Astrocyte (in vitro differentiated cells and primary cell): ENCODE measurements around the gene DBP. TPM values are rescaled to one million over a fixed set of nuclear protein-coding genes. Genes with fewer than 3 reads are reported as not detected.

Experiments used
- DNase-seq: peaks from one replicate; pipeline ENCODE4 v3.0.0-alpha.2; 2010; ENCODE audit warnings: low read depth
- FAIRE-seq: peaks from 2 replicates; lab custom pipeline; 2011; peaks lifted over from hg19 to GRCh38; lab: Jason Lieb, UNC
- H2AFZ ChIP-seq: 2 replicates; pipeline ENCODE4 v1.6.0; 2012; ENCODE audit warnings: low read depth, low read length, inconsistent platforms
- H3K27ac ChIP-seq: 2 replicates; pipeline ENCODE4 v1.5.1; 2011; ENCODE audit warnings: low read depth, low read length, inconsistent platforms
- H3K27me3 ChIP-seq: 2 replicates; pipeline ENCODE4 v1.6.0; 2011; ENCODE audit warnings: low read length, inconsistent platforms; ENCODE audit not compliant: insufficient read depth
- H3K36me3 ChIP-seq: 2 replicates; pipeline ENCODE4 v1.5.1; 2011; ENCODE audit warnings: low read length, inconsistent platforms; ENCODE audit not compliant: insufficient read depth
- H3K4me1 ChIP-seq: 2 replicates; pipeline ENCODE4 v1.5.1; 2011; ENCODE audit warnings: low read length, inconsistent platforms; ENCODE audit not compliant: insufficient read depth
- H3K4me2 ChIP-seq: 2 replicates; pipeline ENCODE4 v1.6.0; 2012; ENCODE audit warnings: low read length, inconsistent platforms
- H3K4me3 ChIP-seq: 2 replicates; pipeline ENCODE4 v1.5.1; 2011; ENCODE audit warnings: low read depth, mild to moderate bottlenecking, low read length, inconsistent platforms; ENCODE audit not compliant: insufficient read depth
- H3K79me2 ChIP-seq: 2 replicates; pipeline ENCODE4 v1.6.0; 2012; ENCODE audit warnings: mild to moderate bottlenecking, low read length, inconsistent platforms; ENCODE audit not compliant: insufficient read depth
- H3K9ac ChIP-seq: 2 replicates; pipeline ENCODE4 v1.6.0; 2012; ENCODE audit warnings: mild to moderate bottlenecking, low read length, inconsistent platforms
- H3K9me3 ChIP-seq: 2 replicates; pipeline ENCODE4 v1.5.1; 2012; ENCODE audit warnings: low read depth, mild to moderate bottlenecking, low read length, inconsistent platforms; ENCODE audit not compliant: insufficient read depth
- H4K20me1 ChIP-seq: 2 replicates; pipeline ENCODE4 v1.6.0; 2012; ENCODE audit warnings: low read length, inconsistent platforms; ENCODE audit not compliant: insufficient read depth
- H3K27ac Mint-ChIP-seq: one replicate; pipeline ENCODE4 v1.8.0; 2021; ENCODE audit warnings: mild to moderate bottlenecking, mixed read lengths; ENCODE audit not compliant: unreplicated experiment
- H3K27me3 Mint-ChIP-seq: one replicate; pipeline ENCODE4 v1.8.0; 2021; ENCODE audit warnings: low read depth, mixed read lengths; ENCODE audit not compliant: unreplicated experiment
- H3K36me3 Mint-ChIP-seq: one replicate; pipeline ENCODE4 v1.8.0; 2021; ENCODE audit warnings: low read depth, mixed read lengths; ENCODE audit not compliant: unreplicated experiment
- H3K4me1 Mint-ChIP-seq: one replicate; pipeline ENCODE4 v1.8.0; 2021; ENCODE audit warnings: low read depth, mixed read lengths; ENCODE audit not compliant: unreplicated experiment
- H3K4me3 Mint-ChIP-seq: one replicate; pipeline ENCODE4 v1.8.0; 2021; ENCODE audit warnings: mild to moderate bottlenecking, moderate library complexity, mixed read lengths; ENCODE audit not compliant: unreplicated experiment
- H3K9me3 Mint-ChIP-seq: one replicate; pipeline ENCODE4 v1.8.0; 2021; ENCODE audit warnings: mild to moderate bottlenecking, mixed read lengths; ENCODE audit not compliant: unreplicated experiment
- CTCF ChIP-seq: IDR thresholded peaks from 2 replicates; pipeline ENCODE4 v1.5.1; 2011; ENCODE audit warnings: low read depth, mild to moderate bottlenecking, inconsistent platforms, low read length, moderate library complexity; ENCODE audit not compliant: insufficient read depth
- EZH2 ChIP-seq: IDR thresholded peaks from 2 replicates; pipeline ENCODE4 v1.6.1; 2012; ENCODE audit warnings: mild to moderate bottlenecking, low read length, inconsistent platforms; ENCODE audit not compliant: insufficient read depth
- total RNA-seq: library from RNA; stranded (reverse); gene quantifications from 2 replicates; pipeline ENCODE4 v1.2.1, GENCODE V29; 2021

DBP gene
- total RNA-seq, 1 donor from 2014 or later: 1.2 TPM

DNA sequence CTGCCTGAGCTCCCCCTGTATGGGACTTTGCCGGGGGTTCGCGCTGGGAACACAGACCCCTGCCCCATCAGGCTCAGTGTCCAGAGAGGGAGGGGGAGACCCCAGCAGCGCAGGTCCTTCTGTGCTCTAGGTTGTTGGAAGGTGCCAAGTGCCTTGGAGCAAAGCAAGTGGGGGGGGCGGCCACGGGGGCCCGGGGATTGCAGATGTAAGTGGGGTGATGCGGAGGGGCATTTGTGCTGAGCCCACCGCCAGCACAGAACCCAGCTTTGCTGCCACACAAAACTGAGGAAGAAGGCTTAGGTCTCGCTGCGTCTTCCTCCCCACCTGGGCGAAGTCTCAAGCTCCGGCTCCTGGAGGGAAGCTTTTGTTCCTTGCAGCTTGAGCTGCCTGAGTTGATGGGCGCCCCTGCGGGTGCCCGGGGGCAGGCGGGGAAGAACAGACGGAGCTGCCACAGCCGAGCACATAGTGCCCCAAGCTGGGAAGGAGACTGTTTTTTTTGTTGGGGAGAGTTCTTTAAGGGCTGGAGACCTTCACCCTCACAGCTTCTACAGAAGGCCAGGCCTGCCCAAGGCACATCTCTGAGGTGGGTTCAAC, 37.1 kb upstream of the DBP start:
- H3K9ac ChIP-seq: no peak overlapping the region
- H2AFZ ChIP-seq: no peak overlapping the region
- H3K4me2 ChIP-seq: no peak overlapping the region
- no peaks in the 10 kb centered on the region for H3K36me3 Mint-ChIP-seq
- peaks cover 3% of the 10 kb centered on the region for H3K27me3 ChIP-seq
- H3K36me3 ChIP-seq: no peaks in the 10 kb centered on the region
- peaks cover 34% of the 10 kb centered on the region for H3K27me3 Mint-ChIP-seq
- H3K4me1 ChIP-seq: no peaks in the 10 kb centered on the region
- no peak overlapping the region for H3K27ac Mint-ChIP-seq
- H3K4me3 Mint-ChIP-seq: no peak overlapping the region
- no peaks in the 10 kb centered on the region for H4K20me1 ChIP-seq
- no peak for DNase-seq
- no peaks in the 10 kb centered on the region for H3K79me2 ChIP-seq
- no peaks in the 10 kb centered on the region for H3K9me3 Mint-ChIP-seq
- peaks cover 3% of the 10 kb centered on the region for H3K9me3 ChIP-seq
- H3K27ac ChIP-seq: no peak overlapping the region
- no peaks in the 10 kb centered on the region for H3K4me1 Mint-ChIP-seq
- FAIRE-seq: no peak
- no peak overlapping the region for H3K4me3 ChIP-seq
- TF ChIP-seq CTCF (no peak), EZH2 (no peak)

GRCh38 chr19:48673436-48674100, 36.4 kb upstream of the DBP start:
- H3K9me3 Mint-ChIP-seq: no peaks in the 10 kb centered on the region
- H2AFZ ChIP-seq: no peak overlapping the region
- TF ChIP-seq EZH2 (no peak), CTCF (no peak)
- DNase-seq (no peak), FAIRE-seq (no peak)
- no peak overlapping the region for H3K9ac ChIP-seq
- H3K4me1 Mint-ChIP-seq: no peaks in the 10 kb centered on the region
- H3K36me3 ChIP-seq: no peaks in the 10 kb centered on the region
- no peaks in the 10 kb centered on the region for H4K20me1 ChIP-seq
- H3K4me3 ChIP-seq: no peak overlapping the region
- no peaks in the 10 kb centered on the region for H3K4me1 ChIP-seq
- no peaks in the 10 kb centered on the region for H3K79me2 ChIP-seq
- peaks cover 3% of the 10 kb centered on the region for H3K9me3 ChIP-seq
- no peak overlapping the region for H3K4me3 Mint-ChIP-seq
- H3K27ac ChIP-seq: no peak overlapping the region
- peaks cover 34% of the 10 kb centered on the region for H3K27me3 Mint-ChIP-seq
- H3K36me3 Mint-ChIP-seq: no peaks in the 10 kb centered on the region
- no peak overlapping the region for H3K27ac Mint-ChIP-seq
- H3K27me3 ChIP-seq: peaks cover 3% of the 10 kb centered on the region
- no peak overlapping the region for H3K4me2 ChIP-seq

GRCh38 chr19:48672994-48673393, 35.8 kb upstream of the DBP start, which contains the start of gene NTN5:
NTN5 (minus strand) TSS chr19:48673017; CDS start chr19:48670986, 2,031 bp downstream.
- Histone ChIP-seq H3K4me1 (no peaks in the 10 kb centered on the region), H4K20me1 (no peaks in the 10 kb centered on the region), H3K27ac (no peak within 1 kb of the TSS), H3K27me3 (peaks cover 3% of the 10 kb centered on the region), H3K4me2 (no peak within 1 kb of the TSS), H3K79me2 (no peaks in the 10 kb centered on the region), H3K9ac (no peak within 1 kb of the TSS), H3K4me3 (no peak within 1 kb of the TSS), H2AFZ (no peak within 1 kb of the TSS), H3K9me3 (peaks cover 3% of the 10 kb centered on the region), H3K36me3 (no peaks in the 10 kb centered on the region)
- no peaks in the 10 kb centered on the region for H3K36me3 Mint-ChIP-seq
- no peaks in the 10 kb centered on the region for H3K4me1 Mint-ChIP-seq
- H3K4me3 Mint-ChIP-seq: no peak within 1 kb of the TSS
- H3K27ac Mint-ChIP-seq: no peak within 1 kb of the TSS
- H3K27me3 Mint-ChIP-seq: peaks cover 34% of the 10 kb centered on the region
- no peak for TF ChIP-seq EZH2
- no peak for TF ChIP-seq CTCF
- no peaks in the 10 kb centered on the region for H3K9me3 Mint-ChIP-seq
- FAIRE-seq (no peak), DNase-seq (no peak)
